MM.1S (cell line): ENCODE results near the gene TMEM9.

Experiments
- CTCF ChIP-seq: fragments of 300-600 bp; sonication (generic); IDR thresholded peaks from 2 replicates; pipeline ENCODE4 v1.5.1; 2016; ENCODE audit warnings: antibody characterized with exemption, low read length, mixed read lengths
- EZH2phosphoT487 ChIP-seq: fragments of 300-600 bp; sonication (generic); IDR thresholded peaks from 2 replicates; pipeline ENCODE4 v1.6.1; 2018; ENCODE audit warnings: antibody characterized with exemption, low read length

GRCh38 chr1:201105688-201106087 is 48.6 kb downstream of the TMEM9 start:
- TF ChIP-seq EZH2phosphoT487 (no peak), CTCF (no peak)
